AG08396 (cell line): Measurements from ENCODE around the gene PCYT2.

Source experiments
- DNase-seq: peaks from one replicate; pipeline ENCODE4 v3.0.0; 2012; ENCODE audit warnings: low spot score, mixed read lengths

Gene PCYT2

DNA sequence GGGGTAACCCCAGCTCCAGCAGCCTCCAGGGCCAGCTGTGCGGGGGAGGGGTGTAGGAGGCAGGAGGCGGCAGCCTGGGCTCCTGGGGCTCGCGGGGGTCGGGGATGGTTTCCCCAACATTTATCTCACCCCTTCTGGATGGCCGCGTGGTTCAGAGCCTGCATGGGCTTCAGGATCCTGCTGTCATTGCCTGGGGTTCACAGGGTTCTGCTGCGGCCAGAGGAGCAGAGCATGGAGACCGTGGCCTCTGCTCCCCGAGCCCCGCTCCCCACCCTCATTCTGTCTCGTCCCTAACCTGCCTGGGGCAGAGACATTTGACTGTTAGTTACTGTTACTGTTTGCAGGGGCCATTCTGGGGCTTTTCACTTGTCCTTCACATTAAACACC, 31.0 kb upstream of the PCYT2 start:
- DNase-seq, result no peak

GRCh38 chr17:81941484-81942166, 30.4 kb upstream of the PCYT2 start:
- no peak for DNase-seq

GRCh38 chr17:81940538-81941483, 29.6 kb upstream of the PCYT2 start:
- DNase-seq, result no peak

- DNase-seq, result no peak
These were observed 28.7 kb upstream of the PCYT2 start for GRCh38 chr17:81939881-81940385.

- no peak for DNase-seq
These were observed 28.0 kb upstream of the PCYT2 start for GRCh38 chr17:81939218-81939617.

DNA sequence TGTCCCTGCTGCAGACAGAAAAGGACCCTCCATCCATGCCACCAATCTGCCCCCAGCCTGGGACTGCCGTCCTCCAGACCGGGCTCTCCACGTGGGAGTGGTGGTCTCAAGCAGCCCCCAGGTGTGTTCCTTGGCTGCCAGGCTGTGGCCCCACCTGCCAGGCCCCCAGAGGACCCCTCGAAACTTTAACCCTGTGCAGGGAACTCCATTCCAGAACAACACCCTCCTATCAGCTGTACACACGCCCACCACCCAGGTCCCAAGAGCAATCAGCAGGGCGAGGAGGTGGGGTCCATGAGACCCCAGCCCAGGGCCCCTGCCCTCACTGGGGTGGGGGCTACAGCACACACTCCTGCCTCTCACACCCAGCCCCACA, 24.5 kb upstream of the PCYT2 start:
- no peak for DNase-seq

GRCh38 chr17:81934850-81935708, 23.9 kb upstream of the PCYT2 start:
- DNase-seq, result no peak

GRCh38 chr17:81934098-81934757, 23.0 kb upstream of the PCYT2 start:
- no peak for DNase-seq

DNA sequence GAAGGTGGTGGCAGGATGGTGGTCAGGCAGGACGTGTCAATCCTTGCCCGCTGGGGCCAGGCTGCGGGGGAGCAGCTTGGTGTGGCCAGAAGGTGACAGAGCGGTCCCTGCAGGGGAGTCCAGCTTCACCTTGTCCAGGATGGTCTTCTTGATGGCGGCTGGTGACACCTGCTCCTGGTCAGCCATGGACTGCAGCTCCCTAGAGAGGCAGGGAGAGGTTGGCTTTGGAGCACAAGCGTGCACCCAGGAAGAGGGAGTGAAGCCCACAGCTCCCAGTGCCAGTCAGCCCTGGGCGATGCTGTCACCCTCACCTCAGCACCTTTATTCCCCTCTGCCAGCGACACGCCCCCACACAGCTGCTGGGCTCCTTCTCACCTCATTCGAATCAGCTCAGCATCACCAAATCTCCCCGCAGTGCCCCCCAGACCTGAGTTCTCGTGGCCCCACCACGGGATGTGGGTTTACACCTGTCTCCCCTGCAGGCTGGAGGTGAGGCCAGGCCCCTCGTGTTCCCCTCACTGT, 22.0 kb upstream of the PCYT2 start:
- DNase-seq, result no peak

- no peak for DNase-seq
These were observed 21.3 kb upstream of the PCYT2 start for GRCh38 chr17:81932333-81932983.

DNA sequence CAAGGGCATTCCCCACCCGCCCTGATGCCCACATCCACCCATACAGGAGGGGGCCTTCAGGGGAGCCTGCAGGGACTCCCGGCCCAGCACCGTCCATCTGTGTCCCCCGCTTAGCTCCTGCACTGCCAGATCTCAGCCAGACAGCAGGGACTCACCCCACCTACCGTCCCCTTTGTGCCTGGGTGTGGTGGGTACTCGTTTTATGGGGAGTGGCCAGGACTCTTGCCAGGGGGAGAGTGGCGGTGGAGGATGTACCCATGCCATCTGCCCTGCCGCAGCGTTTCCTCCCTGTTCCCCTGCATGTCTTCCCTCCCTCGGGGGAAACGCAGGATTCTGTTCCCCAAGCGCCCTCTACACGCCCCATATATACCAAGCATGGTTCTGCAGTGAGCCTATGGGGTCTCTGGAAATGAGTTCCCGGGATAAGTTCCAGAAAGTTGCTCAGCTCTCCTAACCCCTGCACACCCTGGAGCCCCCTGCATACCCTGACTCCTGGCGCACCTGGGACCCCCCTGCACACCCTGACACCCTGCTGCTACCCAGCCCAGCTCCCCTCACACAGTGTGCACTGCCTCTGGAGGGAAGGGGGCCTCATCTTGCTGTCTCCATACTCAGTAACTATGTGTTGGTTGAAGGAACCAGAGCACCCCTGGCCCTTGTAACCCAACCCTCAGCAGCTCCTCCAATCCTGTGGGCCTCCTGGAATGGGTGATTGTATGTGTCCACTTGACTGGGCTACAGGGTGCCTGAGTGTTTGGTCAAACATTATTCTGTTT, 20.5 kb upstream of the PCYT2 start:
- DNase-seq, result no peak

DNA sequence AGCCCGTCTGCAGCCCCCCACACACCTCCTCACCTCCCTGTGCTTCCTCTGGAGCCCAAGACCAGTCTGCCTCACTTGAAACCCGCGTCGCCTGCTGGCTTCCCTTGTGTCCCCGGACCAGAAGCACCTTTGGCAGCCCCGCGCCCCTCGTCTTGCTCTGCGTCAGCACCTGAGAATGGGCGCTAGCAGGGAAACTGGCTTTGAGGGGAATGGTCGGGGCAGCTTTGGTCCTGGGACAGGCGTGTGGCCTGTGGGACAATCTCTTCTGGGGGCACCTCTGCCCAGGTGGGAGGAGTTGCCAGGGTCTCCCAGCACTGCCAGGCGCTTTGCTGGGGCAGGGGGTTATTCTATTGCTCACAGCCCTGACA, 20.0 kb upstream of the PCYT2 start:
- no peak for DNase-seq

DNA sequence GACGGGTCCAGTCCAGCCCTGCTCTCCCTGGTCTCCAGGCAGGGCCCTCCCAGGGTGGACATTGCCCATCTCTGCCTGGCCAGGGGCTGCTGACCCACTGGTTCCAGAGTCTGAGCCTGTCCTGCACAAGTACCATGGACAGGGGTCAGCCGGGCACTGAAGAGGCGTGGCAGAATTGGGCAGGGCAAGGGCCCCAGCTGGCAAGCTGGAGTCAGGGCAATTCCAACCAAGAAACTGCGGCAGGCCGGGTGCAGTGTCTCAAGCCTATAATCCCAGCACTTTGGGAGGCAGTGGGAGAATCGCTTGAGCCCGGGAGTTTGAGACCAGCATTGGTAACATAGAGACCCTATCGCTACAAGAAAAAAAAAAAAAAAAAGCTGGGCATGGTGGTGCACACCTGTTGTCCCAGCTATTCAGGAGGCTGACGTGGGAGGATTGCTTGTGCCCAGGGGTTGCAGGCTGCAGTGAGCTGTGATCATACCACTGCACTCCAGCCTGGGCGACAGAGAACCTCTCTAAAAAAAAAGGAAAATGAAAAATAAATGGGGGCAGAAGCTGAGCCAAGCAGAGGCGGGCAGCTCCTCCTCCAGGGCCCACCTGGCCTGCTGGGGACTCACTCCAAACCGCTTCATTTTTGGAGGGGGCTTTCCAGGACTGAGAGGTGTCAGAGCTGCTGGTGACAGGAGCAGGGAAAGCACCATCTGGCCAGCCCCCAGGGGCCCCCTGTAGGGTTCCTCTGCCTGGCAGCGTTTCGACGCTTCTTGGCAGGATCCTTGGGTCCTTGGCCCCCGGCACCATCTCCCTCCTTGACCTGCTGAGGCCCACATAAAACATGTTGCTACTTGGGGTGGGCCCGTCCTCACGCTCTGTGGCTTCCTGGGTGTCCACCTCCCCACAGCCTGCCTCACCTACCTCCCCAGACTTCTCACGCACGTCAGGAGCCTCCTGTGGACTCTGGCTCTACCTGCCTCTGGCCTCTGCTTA, 19.2 kb upstream of the PCYT2 start:
- no peak for DNase-seq

- DNase-seq, result no peak
These were observed 18.3 kb upstream of the PCYT2 start for GRCh38 chr17:81929253-81930141.

DNA sequence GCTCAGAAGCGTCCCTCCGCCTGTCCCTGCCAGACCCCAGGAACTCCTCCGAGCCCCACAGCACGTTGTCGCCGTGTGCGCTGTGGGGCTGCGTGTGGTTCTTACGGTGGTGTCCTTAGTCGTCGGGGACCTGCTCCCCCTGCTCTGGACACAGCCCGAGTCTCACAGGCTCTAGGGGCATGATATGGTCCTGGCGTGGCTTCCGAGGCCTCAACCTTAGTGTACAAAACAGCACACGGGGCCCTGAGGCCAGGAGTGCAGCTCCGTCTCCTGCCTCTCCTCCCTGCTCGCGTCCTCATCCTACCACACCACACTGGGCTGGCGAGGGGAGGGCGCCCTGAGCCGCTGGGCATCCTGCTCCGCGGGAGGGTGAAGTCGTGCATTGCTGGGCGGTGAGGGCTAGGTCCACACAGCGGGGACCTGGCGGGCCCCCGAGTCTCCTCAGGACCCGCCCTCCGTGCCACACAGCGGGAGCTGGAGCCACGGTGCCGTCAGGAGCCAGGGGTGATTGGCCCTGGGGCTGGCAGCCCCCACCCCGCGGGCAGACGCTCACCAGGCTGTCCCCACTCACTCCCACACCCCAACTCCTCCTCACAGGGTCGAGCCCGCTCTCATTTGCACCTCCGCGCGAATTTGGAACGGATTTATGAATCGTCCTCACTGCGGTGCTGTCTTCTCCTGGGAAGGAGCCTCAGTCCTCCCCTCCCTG, 17.5 kb upstream of the PCYT2 start:
- no peak for DNase-seq

DNA sequence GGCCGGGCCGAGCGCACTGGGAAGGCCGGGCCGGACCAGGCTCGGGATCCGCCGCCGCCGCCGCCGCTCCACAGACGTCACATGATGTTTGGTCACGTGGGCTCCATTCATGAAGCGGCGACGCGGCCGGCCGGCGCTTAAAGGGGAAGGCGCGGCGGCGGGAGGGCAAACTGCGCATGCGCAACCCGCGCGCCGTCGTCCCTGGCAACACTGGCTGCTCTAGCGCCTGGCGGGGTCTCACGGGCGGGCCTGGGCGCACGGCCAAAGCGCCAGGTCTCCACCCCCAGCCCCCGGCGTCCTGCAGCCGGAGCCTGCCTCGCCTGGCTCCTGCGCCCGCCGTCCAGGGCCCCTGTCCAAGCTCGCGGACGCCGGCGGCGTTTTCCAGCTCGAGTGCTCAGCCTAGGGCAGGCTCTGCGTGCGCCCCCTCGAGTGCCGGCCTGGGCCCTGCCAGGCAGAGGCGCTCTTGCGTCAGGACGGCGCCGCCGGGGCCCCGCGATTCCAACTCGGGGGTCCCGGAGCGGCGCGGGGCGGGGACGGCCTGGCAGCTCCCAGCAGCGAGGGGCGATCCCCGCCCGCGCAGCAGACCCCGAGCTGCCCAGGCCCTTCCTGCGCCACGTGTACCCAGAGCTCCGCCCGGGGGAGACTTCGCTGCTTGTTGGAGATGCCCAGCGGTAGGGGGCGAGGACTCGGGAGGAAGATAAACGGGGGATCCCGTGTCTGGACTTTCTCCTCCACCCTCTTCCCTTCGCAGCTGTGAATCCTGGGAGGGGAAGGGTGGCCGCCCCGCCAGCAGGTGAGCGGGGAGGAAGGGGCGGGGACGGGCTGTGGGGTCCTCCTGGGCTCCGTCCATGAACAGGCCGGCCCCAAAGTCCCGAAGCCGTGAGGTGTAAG, 16.7 kb upstream of the PCYT2 start, which contains the start of gene MAFG:
TSS of gene MAFG (minus strand) at position 83 of the 891 bp plus-strand sequence. CDS start 4,550 bp downstream, outside the sequence.
- peak; percentile 99 for DNase-seq
